Small intestine (tissue), 7 donors: Measurements from ENCODE around the gene AK8. TPM values are rescaled to one million over a fixed set of nuclear protein-coding genes. Genes with fewer than 3 reads are reported as not detected.

ENCODE experiments used
- DNase-seq, 2 donors: peaks; one replicate each; pipeline versions ENCODE4 v3.0.0 to v3.0.0-alpha.2; 2013
- FAIRE-seq: peaks from 2 replicates; lab custom pipeline; 2012; peaks lifted over from hg19 to GRCh38; lab: Jason Lieb, UNC
- H3K27ac ChIP-seq, 3 donors: one replicate each; pipeline ENCODE4 v1.5.1; 2013; ENCODE audit warnings: low read length in 2 of 3, mild to moderate bottlenecking in 2 of 3, control low read depth in 1 of 3, inconsistent platforms in 1 of 3, low read depth in 1 of 3, moderate library complexity in 1 of 3
- H3K27me3 ChIP-seq, 3 donors: one replicate each; pipeline ENCODE4 v1.6.1; 2013; ENCODE audit warnings: low read length in 3 of 3, inconsistent platforms in 1 of 3; ENCODE audit not compliant: control insufficient read depth in 3 of 3, insufficient read depth in 3 of 3
- H3K36me3 ChIP-seq, 3 donors: one replicate each; pipeline ENCODE4 v1.6.1; 2013; ENCODE audit warnings: low read length in 3 of 3, inconsistent platforms in 1 of 3, low read depth in 1 of 3, mild to moderate bottlenecking in 1 of 3, moderate library complexity in 1 of 3; ENCODE audit not compliant: control insufficient read depth in 3 of 3, insufficient read depth in 2 of 3
- H3K4me1 ChIP-seq, 3 donors: one replicate each; pipeline ENCODE4 v1.6.1; 2013; ENCODE audit warnings: low read length in 2 of 3, inconsistent platforms in 1 of 3, low read depth in 1 of 3, mild to moderate bottlenecking in 1 of 3, moderate library complexity in 1 of 3; ENCODE audit not compliant: control insufficient read depth in 3 of 3, insufficient read depth in 2 of 3
- H3K4me3 ChIP-seq, 3 donors: one replicate each; pipeline ENCODE4 v1.5.1; 2013; ENCODE audit warnings: low read length in 3 of 3, control low read depth in 1 of 3, inconsistent platforms in 1 of 3, low read depth in 1 of 3, mild to moderate bottlenecking in 1 of 3, moderate library complexity in 1 of 3
- H3K9me3 ChIP-seq, 2 donors: one replicate each; pipeline ENCODE4 v1.6.1; 2013; ENCODE audit warnings: low read depth in 1 of 2, low read length in 1 of 2; ENCODE audit not compliant: control insufficient read depth in 2 of 2, insufficient read depth in 1 of 2
- WGBS, 3 donors: extraction: QIAGEN DNeasy Blood & Tissue Kit; methylation state at CpG; one replicate each; pipeline ENCODE4 v1.1.7; 2013; 5-methylcytosine and 5-hydroxymethylcytosine counted together
- polyA plus RNA-seq, 4 donors: library from polyadenylated mRNA; stranded (reverse) in 3 of 4; unstranded in 1 of 4; fragments of 200-250 nt in 3 of 4; fragments of 120-200 nt in 1 of 4; gene quantifications; one replicate each; pipeline versions ENCODE4 v1.2.1 to v1.2.3, GENCODE V29; 2013
- donor health status: healthy with polysubstance abuse.
- donor health status: control.
- donor health status: control.
- donor health status: Bipolar disorder and iron deficiency.
- donor health status: healthy.

The AK8 gene
- polyA plus RNA-seq, 4 donors, result 0.09 to 3.0 TPM; not detected in 2

- no peaks in the 10 kb centered on the region for H3K36me3 ChIP-seq
- FAIRE-seq, result no peak
- no peaks in the 10 kb centered on the region for H3K4me1 ChIP-seq
- H3K27me3 ChIP-seq, result no peaks in the 10 kb centered on the region
- no peak overlapping the region for H3K27ac ChIP-seq
- DNase-seq, result no peak
- 81 to 86% (median 81%) methylated on average over 23 to 24 of the region's 24 CpGs for WGBS, 3 donors
- no peak overlapping the region for H3K4me3 ChIP-seq
- no peaks in the 10 kb centered on the region for H3K9me3 ChIP-seq
These were observed 44.4 kb downstream of the AK8 start for GRCh38 chr9:132833550-132834121.

GRCh38 chr9:132832171-132832881 lies 45.8 kb downstream of the AK8 start:
- no peak for FAIRE-seq
- Histone ChIP-seq H3K4me3 (no peak overlapping the region), H3K9me3 (no peaks in the 10 kb centered on the region), H3K27me3 (no peaks in the 10 kb centered on the region), H3K4me1 (no peaks in the 10 kb centered on the region), H3K36me3 (no peaks in the 10 kb centered on the region), H3K27ac (no peak overlapping the region)
- WGBS, 3 donors, result 72 to 73% (median 73%) methylated on average over 9 of the region's 9 CpGs
- no peak for DNase-seq

GRCh38 chr9:132828201-132828770 lies 49.8 kb downstream of the AK8 start:
- H3K27me3 ChIP-seq, result no peaks in the 10 kb centered on the region
- FAIRE-seq, result no peak
- no peak overlapping the region for H3K4me3 ChIP-seq
- H3K4me1 ChIP-seq, result no peaks in the 10 kb centered on the region
- 81 to 82% (median 81%) methylated on average over 16 of the region's 16 CpGs for WGBS, 3 donors
- no peaks in the 10 kb centered on the region for H3K36me3 ChIP-seq
- DNase-seq, result no peak
- H3K27ac ChIP-seq, result no peak overlapping the region
- no peaks in the 10 kb centered on the region for H3K9me3 ChIP-seq

GRCh38 chr9:132827366-132827765 lies 50.7 kb downstream of the AK8 start:
- Histone ChIP-seq H3K27ac (no peak overlapping the region), H3K4me1 (no peaks in the 10 kb centered on the region), H3K9me3 (no peaks in the 10 kb centered on the region), H3K4me3 (no peak overlapping the region), H3K36me3 (no peaks in the 10 kb centered on the region), H3K27me3 (no peaks in the 10 kb centered on the region)
- DNase-seq, result no peak
- WGBS, 3 donors, result 85 to 91% (median 86%) methylated on average over 5 of the region's 5 CpGs
- FAIRE-seq, result no peak

GRCh38 chr9:132826621-132827365 lies 51.3 kb downstream of the AK8 start:
- Histone ChIP-seq H3K27me3 (no peaks in the 10 kb centered on the region), H3K4me3 (no peak overlapping the region), H3K36me3 (no peaks in the 10 kb centered on the region), H3K9me3 (no peaks in the 10 kb centered on the region), H3K4me1 (no peaks in the 10 kb centered on the region), H3K27ac (no peak overlapping the region)
- no peak for DNase-seq
- 51 to 76% (median 54%) methylated on average over 13 of the region's 13 CpGs for WGBS, 3 donors
- FAIRE-seq, result no peak

- H3K4me3 ChIP-seq, result no peak overlapping the region
- H3K4me1 ChIP-seq, result no peaks in the 10 kb centered on the region
- no peak overlapping the region for H3K27ac ChIP-seq
- H3K27me3 ChIP-seq, result no peaks in the 10 kb centered on the region
- no peak for DNase-seq
- no peaks in the 10 kb centered on the region for H3K36me3 ChIP-seq
- no peak for FAIRE-seq
- no peaks in the 10 kb centered on the region for H3K9me3 ChIP-seq
- 79 to 89% (median 89%) methylated on average over 12 of the region's 12 CpGs for WGBS, 3 donors
These were observed 52.0 kb downstream of the AK8 start for GRCh38 chr9:132826131-132826530.

GRCh38 chr9:132825430-132825829 lies 52.7 kb downstream of the AK8 start:
- WGBS, 3 donors, result 46 to 63% (median 57%) methylated on average over 10 of the region's 10 CpGs
- H3K4me3 ChIP-seq, result no peak overlapping the region
- no peaks in the 10 kb centered on the region for H3K4me1 ChIP-seq
- FAIRE-seq (no peak), DNase-seq (no peak)
- no peaks in the 10 kb centered on the region for H3K36me3 ChIP-seq
- no peaks in the 10 kb centered on the region for H3K27me3 ChIP-seq
- no peaks in the 10 kb centered on the region for H3K9me3 ChIP-seq
- H3K27ac ChIP-seq, result no peak overlapping the region

GRCh38 chr9:132824951-132825350 lies 53.1 kb downstream of the AK8 start:
- no peaks in the 10 kb centered on the region for H3K9me3 ChIP-seq
- no peak overlapping the region for H3K4me3 ChIP-seq
- 66 to 77% (median 76%) methylated on average over 2 of the region's 2 CpGs for WGBS, 3 donors
- no peak for FAIRE-seq
- H3K27me3 ChIP-seq, result no peaks in the 10 kb centered on the region
- no peak overlapping the region for H3K27ac ChIP-seq
- H3K4me1 ChIP-seq, result no peaks in the 10 kb centered on the region
- H3K36me3 ChIP-seq, result no peaks in the 10 kb centered on the region
- DNase-seq, result no peak
